HL-60 (cell line): Measurements from ENCODE around the gene MMP28.

Experiments used
- DNase-seq, 2 experiments: peaks; one replicate each; pipeline ENCODE4 v3.0.0-alpha.2; 2010 to 2020; ENCODE audit warnings: low read depth in 1 of 2, low spot score in 1 of 2
- H3K27ac ChIP-seq: fragments of 250-450 bp; sonication (Bioruptor Pico); replicated peaks from 2 replicates; pipeline ENCODE4 v1.5.1; 2020; ENCODE audit warnings: mild to moderate bottlenecking, moderate library complexity
- H3K27me3 ChIP-seq: fragments of 250-450 bp; sonication (Bioruptor Pico); 2 replicates; pipeline ENCODE4 v1.5.1; 2021; ENCODE audit warnings: mild to moderate bottlenecking, moderate library complexity; ENCODE audit not compliant: insufficient read depth, poor library complexity, severe bottlenecking
- H3K4me3 ChIP-seq: replicated peaks from 2 replicates; pipeline ENCODE4 v1.5.1; 2011; ENCODE audit warnings: mild to moderate bottlenecking, control low read depth, low read length; ENCODE audit not compliant: insufficient read depth
- GABPA ChIP-seq: IDR thresholded peaks from 2 replicates; pipeline ENCODE4 v1.6.1; 2012; ENCODE audit warnings: low read depth
- POLR2AphosphoS5 ChIP-seq: IDR thresholded peaks from 2 replicates; pipeline ENCODE4 v1.6.1; 2012; ENCODE audit warnings: low read depth
- SPI1 ChIP-seq: IDR thresholded peaks from 2 replicates; pipeline ENCODE4 v1.6.1; 2012; ENCODE audit warnings: low read depth, mild to moderate bottlenecking, borderline replicate concordance
- TF ChIP-seq, protein P1 (sequence below): IDR thresholded peaks from one replicate; pipeline ENCODE4 v1.5.1; 2011; ENCODE audit warnings: low read length, control low read depth, inconsistent platforms; ENCODE audit not compliant: insufficient read depth
- TF ChIP-seq, protein P2 (sequence below): IDR thresholded peaks from 2 replicates; pipeline ENCODE4 v1.6.1; 2012; ENCODE audit warnings: low read depth; ENCODE audit not compliant: insufficient replicate concordance

MMP28 gene

DNA sequence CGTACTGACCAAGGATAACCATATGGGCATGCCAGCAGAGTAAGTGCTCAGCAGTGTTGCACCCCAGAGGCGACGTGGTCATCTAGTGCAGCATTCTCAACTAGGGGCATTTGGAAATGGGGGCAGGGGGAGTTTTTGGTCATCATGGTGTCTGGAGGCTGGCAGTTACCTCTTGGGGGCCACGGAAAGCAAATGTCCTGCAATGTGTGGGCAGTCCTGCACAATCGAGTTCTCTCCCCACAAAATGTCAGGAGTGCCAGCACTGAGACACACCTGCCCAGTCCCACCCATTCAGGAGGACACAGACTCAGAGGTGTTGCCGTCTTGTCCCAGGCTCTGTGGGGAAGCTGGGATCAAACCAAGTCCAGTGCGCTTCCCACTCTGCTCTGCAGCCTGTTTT lies 61.0 kb downstream of the MMP28 start:
- peaks cover 2% of the 10 kb centered on the region for H3K27me3 ChIP-seq
- DNase-seq: no peak
- H3K4me3 ChIP-seq: no peak overlapping the region
- H3K27ac ChIP-seq: no peak overlapping the region
- TF ChIP-seq, protein P1, sequence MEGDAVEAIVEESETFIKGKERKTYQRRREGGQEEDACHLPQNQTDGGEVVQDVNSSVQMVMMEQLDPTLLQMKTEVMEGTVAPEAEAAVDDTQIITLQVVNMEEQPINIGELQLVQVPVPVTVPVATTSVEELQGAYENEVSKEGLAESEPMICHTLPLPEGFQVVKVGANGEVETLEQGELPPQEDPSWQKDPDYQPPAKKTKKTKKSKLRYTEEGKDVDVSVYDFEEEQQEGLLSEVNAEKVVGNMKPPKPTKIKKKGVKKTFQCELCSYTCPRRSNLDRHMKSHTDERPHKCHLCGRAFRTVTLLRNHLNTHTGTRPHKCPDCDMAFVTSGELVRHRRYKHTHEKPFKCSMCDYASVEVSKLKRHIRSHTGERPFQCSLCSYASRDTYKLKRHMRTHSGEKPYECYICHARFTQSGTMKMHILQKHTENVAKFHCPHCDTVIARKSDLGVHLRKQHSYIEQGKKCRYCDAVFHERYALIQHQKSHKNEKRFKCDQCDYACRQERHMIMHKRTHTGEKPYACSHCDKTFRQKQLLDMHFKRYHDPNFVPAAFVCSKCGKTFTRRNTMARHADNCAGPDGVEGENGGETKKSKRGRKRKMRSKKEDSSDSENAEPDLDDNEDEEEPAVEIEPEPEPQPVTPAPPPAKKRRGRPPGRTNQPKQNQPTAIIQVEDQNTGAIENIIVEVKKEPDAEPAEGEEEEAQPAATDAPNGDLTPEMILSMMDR: no peak
- TF ChIP-seq SPI1: no peak
- TF ChIP-seq, protein P2, sequence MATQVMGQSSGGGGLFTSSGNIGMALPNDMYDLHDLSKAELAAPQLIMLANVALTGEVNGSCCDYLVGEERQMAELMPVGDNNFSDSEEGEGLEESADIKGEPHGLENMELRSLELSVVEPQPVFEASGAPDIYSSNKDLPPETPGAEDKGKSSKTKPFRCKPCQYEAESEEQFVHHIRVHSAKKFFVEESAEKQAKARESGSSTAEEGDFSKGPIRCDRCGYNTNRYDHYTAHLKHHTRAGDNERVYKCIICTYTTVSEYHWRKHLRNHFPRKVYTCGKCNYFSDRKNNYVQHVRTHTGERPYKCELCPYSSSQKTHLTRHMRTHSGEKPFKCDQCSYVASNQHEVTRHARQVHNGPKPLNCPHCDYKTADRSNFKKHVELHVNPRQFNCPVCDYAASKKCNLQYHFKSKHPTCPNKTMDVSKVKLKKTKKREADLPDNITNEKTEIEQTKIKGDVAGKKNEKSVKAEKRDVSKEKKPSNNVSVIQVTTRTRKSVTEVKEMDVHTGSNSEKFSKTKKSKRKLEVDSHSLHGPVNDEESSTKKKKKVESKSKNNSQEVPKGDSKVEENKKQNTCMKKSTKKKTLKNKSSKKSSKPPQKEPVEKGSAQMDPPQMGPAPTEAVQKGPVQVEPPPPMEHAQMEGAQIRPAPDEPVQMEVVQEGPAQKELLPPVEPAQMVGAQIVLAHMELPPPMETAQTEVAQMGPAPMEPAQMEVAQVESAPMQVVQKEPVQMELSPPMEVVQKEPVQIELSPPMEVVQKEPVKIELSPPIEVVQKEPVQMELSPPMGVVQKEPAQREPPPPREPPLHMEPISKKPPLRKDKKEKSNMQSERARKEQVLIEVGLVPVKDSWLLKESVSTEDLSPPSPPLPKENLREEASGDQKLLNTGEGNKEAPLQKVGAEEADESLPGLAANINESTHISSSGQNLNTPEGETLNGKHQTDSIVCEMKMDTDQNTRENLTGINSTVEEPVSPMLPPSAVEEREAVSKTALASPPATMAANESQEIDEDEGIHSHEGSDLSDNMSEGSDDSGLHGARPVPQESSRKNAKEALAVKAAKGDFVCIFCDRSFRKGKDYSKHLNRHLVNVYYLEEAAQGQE: no peak
- TF ChIP-seq POLR2AphosphoS5: no peak
- no peak for TF ChIP-seq GABPA

DNA sequence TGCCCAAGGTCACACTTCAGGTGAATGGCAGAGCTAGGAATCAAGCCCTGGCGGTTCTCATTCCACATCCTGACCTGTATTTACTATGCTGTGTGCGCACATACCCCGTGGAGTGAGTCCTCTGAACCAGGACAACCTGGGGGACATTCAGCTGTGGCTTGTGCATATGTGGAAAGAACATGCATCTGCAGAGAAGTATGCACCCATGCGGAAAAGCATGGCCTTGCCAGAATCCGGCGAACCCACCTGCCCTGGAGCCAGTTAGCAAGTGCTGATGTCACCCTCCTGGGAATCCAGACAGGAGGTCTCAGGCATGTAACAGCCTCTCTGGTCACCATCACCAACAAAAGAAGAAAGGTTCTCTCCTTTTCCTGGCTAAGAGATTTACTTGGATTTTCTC lies 62.1 kb downstream of the MMP28 start:
- H3K27ac ChIP-seq: no peak overlapping the region
- H3K27me3 ChIP-seq: peaks cover 2% of the 10 kb centered on the region
- DNase-seq: no peak
- TF ChIP-seq GABPA (no peak), POLR2AphosphoS5 (no peak)
- H3K4me3 ChIP-seq: no peak overlapping the region

DNA sequence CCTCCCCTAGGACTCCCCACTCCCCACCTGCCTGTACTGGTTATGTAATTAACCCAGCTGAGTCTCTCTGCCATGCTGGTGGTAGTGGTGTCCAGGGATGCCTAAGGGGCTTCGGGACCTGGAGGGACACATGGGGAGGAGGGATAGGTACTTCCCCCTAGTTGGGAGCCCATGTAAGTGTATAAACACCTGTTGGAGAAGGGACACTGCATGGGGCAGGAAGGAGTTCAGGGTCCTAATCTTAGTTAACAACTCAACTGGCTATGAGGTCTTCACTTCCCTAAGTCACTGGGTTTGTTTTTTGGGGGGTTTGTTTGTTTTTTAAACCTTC lies 62.7 kb downstream of the MMP28 start:
- DNase-seq: no peak
- no peak overlapping the region for H3K27ac ChIP-seq
- H3K27me3 ChIP-seq: peaks cover 2% of the 10 kb centered on the region
- TF ChIP-seq GABPA (no peak), SPI1 (no peak), POLR2AphosphoS5 (no peak)
- TF ChIP-seq, protein P1: no peak
- TF ChIP-seq, protein P2: no peak
- H3K4me3 ChIP-seq: no peak overlapping the region

DNA sequence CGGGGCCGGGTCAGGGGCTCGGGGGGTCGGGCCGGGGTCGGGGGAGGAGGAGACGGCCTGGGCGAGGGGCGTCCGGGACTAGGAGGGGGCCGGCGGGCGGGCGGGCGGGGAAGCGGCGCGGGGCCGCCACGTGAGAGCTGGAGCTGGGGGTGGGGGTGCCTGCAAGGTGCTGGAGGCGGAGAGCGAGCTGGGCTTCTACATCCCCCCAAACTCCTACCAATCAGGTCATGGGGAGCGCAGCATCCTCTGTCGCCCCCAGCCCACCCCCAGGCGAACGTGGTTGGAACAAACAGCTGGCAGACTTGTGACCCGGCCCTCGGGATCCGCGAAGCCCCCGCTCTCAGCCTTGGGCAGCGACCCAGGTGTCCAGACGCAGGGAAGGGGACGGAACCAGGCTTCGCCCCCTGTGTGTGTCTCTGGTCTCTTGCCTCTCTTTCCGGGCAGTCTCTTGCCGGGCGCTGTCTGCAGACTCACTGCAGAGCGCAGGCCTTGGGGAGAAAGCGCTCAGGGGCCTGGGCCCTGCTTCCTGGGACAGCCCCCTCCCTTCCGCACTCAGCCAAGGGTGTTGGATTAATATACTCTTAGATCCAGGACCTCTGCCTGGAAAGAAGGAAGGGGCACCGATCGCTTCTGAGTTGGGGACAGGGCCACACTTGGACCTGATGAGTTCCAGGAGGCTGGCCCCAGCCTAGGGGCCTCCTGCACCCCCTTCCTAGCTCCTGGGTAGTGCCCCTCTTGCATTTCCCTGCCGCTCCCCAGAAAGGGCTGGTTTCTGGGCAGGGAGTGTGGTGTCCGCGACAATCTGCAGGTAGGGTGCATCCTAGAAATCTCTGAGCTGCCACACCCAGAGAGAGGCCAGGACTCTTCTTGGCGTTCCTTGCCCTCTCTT lies 63.3 kb downstream of the MMP28 start:
- DNase-seq: no peak
- TF ChIP-seq GABPA (no peak), SPI1 (no peak), POLR2AphosphoS5 (no peak)
- TF ChIP-seq, protein P2: no peak
- TF ChIP-seq, protein P1: no peak
- peaks cover 2% of the 10 kb centered on the region for H3K27me3 ChIP-seq
- no peak overlapping the region for H3K27ac ChIP-seq
- H3K4me3 ChIP-seq: peak overlapping the region; percentile 33
